Testis (tissue), 3 donors: ENCODE results near the gene DGKZ. TPM values are rescaled to one million over a fixed set of nuclear protein-coding genes. Genes with fewer than 3 reads are reported as not detected.
"Not testable (repeated sequence)": the region's sequence is repeated elsewhere in the genome, so short reads cannot be mapped to it uniquely, and the experiment has no call there.

Experiments used
- DNase-seq: peaks from one replicate; pipeline ENCODE4 v3.0.0-alpha.2; 2019
- H3K27ac ChIP-seq, 2 donors: fragments of 200-600 bp; sonication (generic); one replicate each; pipeline ENCODE4 v1.5.1; 2019
- H3K27me3 ChIP-seq: fragments of 200-600 bp; sonication (generic); one replicate; pipeline ENCODE4 v1.5.1; 2019
- H3K36me3 ChIP-seq: fragments of 200-600 bp; sonication (generic); one replicate; pipeline ENCODE4 v1.5.1; 2017; ENCODE audit warnings: low read depth; ENCODE audit errors: missing control alignments
- H3K4me1 ChIP-seq: fragments of 200-600 bp; sonication (generic); one replicate; pipeline ENCODE4 v1.5.1; 2019
- H3K4me3 ChIP-seq, 2 donors: fragments of 200-600 bp; sonication (generic); one replicate each; pipeline ENCODE4 v1.5.1; 2017 to 2019
- H3K9me3 ChIP-seq: fragments of 200-600 bp; sonication (generic); one replicate; pipeline ENCODE4 v1.5.1; 2017
- POLR2A ChIP-seq: fragments of 450-650 bp; IDR thresholded peaks from one replicate; pipeline ENCODE4 v1.6.1; 2017; ENCODE audit warnings: antibody characterized with exemption, mild to moderate bottlenecking, moderate library complexity
- WGBS, 2 donors: methylation state at CpG; one replicate each; pipeline ENCODE4 v1.1.5; 2018; 5-methylcytosine and 5-hydroxymethylcytosine counted together
- intact Hi-C: fragments of 100-400 bp; cut with DNase I; formaldehyde crosslinking; loops from one replicate; pipeline ENCODE4 v1.15.1; 2023; ENCODE audit warnings: low total_unique reads
- polyA plus RNA-seq: library from polyadenylated mRNA; stranded (reverse); fragments of 350-450 nt; fragmentation: Illumina TruSeq; extraction: RNeasy Lipid Tissue Mini Kit (QIAGEN cat#74804); gene quantifications from one replicate; pipeline ENCODE4 v1.2.3, GENCODE V29; 2014; ENCODE audit warnings: low read depth, low replicate concordance; ENCODE audit not compliant: insufficient read depth
- total RNA-seq, 2 donors: library from RNA; depleted of rRNA; stranded (reverse); fragments of >200 nt; gene quantifications; one replicate each; pipeline ENCODE4 v1.2.3, GENCODE V29; 2016
- TF ChIP-seq, protein P1 (sequence below), 3 experiments: fragments of 450-650 bp in 2 of 3; fragments of 200-600 bp in 1 of 3; sonication (generic) in 1 of 3; IDR thresholded peaks; one replicate each; pipeline ENCODE4 v1.5.1; 2016 to 2019; ENCODE audit warnings: antibody characterized with exemption in 3 of 3, mild to moderate bottlenecking in 2 of 3, moderate library complexity in 1 of 3

Gene DGKZ
- total and polyA plus RNA-seq, 3 donors from 2014 or later: 33.8 to 104 (median 67.2) TPM

DNA sequence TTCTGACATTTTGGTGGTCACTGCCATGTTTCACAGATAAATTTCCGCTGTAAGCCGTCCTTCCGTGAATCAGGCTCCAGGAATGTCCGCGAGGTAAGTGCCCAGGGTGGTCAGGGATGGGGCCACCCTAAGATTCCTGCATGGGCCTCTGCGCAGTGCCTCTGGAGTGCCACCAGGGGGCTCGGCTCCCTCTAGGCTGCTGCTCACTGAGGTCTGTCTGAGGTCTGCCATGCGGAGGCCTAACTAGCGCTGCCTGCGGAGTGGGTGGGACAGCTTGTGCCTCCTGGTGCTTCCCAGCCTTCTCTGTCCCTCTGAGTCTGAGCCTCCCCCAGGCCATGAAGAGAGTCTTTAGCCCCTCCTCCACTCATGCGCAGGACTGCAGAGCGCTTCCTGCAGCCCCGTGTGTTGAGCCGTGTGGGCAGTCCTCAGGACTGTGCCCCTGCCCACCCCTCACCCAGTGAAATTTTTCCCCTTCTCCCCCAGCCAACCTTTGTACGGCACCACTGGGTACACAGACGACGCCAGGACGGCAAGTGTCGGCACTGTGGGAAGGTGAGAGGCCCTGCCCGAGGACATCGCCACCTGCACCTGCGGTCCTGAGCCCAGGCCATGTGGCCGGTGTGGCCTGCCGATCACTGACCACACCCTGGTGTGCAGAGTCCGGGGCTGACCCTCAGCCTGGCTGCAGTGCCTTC, 22.3 kb downstream of the DGKZ start:
- TF ChIP-seq POLR2A: no peak
- TF ChIP-seq, protein P1, sequence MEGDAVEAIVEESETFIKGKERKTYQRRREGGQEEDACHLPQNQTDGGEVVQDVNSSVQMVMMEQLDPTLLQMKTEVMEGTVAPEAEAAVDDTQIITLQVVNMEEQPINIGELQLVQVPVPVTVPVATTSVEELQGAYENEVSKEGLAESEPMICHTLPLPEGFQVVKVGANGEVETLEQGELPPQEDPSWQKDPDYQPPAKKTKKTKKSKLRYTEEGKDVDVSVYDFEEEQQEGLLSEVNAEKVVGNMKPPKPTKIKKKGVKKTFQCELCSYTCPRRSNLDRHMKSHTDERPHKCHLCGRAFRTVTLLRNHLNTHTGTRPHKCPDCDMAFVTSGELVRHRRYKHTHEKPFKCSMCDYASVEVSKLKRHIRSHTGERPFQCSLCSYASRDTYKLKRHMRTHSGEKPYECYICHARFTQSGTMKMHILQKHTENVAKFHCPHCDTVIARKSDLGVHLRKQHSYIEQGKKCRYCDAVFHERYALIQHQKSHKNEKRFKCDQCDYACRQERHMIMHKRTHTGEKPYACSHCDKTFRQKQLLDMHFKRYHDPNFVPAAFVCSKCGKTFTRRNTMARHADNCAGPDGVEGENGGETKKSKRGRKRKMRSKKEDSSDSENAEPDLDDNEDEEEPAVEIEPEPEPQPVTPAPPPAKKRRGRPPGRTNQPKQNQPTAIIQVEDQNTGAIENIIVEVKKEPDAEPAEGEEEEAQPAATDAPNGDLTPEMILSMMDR (IDR thresholded peaks at IDR 0.05): peak; percentile 55 to 81 (median 64)
- Histone ChIP-seq H3K36me3 (no peaks in the 10 kb centered on the region), H3K27me3 (no peaks in the 10 kb centered on the region), H3K9me3 (no peaks in the 10 kb centered on the region), H3K4me1 (peaks cover 11% of the 10 kb centered on the region), H3K4me3 (no peak overlapping the region), H3K27ac (no peak overlapping the region)
- 72 to 73% methylated on average over 15 to 25 of the region's 25 CpGs for WGBS, 2 donors
- intact Hi-C loops: no loop called here
- peak; percentile 70 for DNase-seq

DNA sequence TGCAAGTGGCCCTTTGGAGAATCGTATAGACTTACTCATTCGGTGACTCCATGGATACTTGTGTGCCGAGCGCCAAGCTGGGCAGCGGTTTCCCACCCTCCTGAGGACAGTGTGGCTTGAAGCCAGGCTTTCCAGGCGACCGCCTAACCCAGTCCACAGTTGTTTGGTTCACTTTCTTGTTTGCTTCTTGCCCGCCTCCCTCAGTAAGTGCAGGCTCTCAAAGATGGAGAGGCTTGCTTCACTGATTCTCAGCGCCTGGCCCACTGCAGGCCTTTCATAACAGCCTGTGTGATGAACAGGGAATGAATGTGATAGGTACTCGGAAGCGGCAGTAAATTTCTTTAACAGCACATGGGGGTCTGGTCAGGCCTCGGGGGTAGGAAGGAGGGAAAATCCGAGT, 23.0 kb downstream of the DGKZ start:
- H3K4me3 ChIP-seq: no peak overlapping the region
- no peaks in the 10 kb centered on the region for H3K27me3 ChIP-seq
- no peak overlapping the region for H3K27ac ChIP-seq
- DNase-seq: no peak
- no peaks in the 10 kb centered on the region for H3K9me3 ChIP-seq
- TF ChIP-seq POLR2A: no peak
- TF ChIP-seq, protein P1 (IDR thresholded peaks at IDR 0.05): no peak
- intact Hi-C loops: no loop called here
- WGBS, 2 donors: 90% methylated on average over 8 to 13 of the region's 13 CpGs
- peaks cover 11% of the 10 kb centered on the region for H3K4me1 ChIP-seq
- no peaks in the 10 kb centered on the region for H3K36me3 ChIP-seq

DNA sequence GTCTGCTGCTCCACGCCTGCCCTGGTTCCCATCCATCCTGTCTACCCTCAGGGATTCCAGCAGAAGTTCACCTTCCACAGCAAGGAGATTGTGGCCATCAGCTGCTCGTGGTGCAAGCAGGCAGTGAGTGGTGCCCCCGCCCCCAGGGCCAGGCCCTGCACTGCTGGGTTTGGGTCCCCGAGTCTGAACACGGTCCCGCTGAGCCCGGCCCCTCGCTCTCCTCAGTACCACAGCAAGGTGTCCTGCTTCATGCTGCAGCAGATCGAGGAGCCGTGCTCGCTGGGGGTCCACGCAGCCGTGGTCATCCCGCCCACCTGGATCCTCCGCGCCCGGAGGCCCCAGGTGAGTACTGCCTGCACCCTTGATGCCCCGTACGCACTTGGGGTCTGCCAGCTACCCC, 24.0 kb downstream of the DGKZ start:
- H3K27me3 ChIP-seq, intact Hi-C loops, DNase-seq, H3K27ac ChIP-seq, H3K4me3 ChIP-seq, H3K36me3 ChIP-seq, H3K9me3 ChIP-seq: not testable (repeated sequence)
- H3K4me1 ChIP-seq: peaks cover 11% of the 10 kb centered on the region
- WGBS, 2 donors: 87 to 96% methylated on average over 3 to 19 of the region's 19 CpGs

DNA sequence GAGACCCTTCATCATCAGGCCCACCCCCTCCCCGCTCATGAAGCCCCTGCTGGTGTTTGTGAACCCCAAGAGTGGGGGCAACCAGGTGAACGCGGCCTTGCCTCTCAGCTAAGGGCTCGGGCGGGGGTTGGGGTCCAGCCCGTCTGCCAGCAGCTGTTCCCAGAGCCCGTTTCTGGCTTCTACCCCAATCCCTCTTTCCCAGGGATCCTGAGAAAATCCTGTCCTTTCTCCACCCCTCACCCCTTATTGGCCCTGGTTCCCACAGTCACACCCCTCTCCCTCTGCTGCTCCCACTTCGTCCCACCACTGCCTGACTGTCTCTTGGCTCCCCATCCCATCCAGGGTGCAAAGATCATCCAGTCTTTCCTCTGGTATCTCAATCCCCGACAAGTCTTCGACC, 24.8 kb downstream of the DGKZ start:
- Histone ChIP-seq H3K27me3 (no peaks in the 10 kb centered on the region), H3K4me1 (peaks cover 9% of the 10 kb centered on the region), H3K9me3 (no peaks in the 10 kb centered on the region), H3K36me3 (no peaks in the 10 kb centered on the region), H3K27ac (no peak overlapping the region), H3K4me3 (no peak overlapping the region)
- WGBS, 2 donors: 81 to 86% methylated on average over 6 to 10 of the region's 10 CpGs
- TF ChIP-seq, protein P1 (IDR thresholded peaks at IDR 0.05): no peak
- TF ChIP-seq POLR2A: no peak
- no peak for DNase-seq
- intact Hi-C loops: no loop called here

DNA sequence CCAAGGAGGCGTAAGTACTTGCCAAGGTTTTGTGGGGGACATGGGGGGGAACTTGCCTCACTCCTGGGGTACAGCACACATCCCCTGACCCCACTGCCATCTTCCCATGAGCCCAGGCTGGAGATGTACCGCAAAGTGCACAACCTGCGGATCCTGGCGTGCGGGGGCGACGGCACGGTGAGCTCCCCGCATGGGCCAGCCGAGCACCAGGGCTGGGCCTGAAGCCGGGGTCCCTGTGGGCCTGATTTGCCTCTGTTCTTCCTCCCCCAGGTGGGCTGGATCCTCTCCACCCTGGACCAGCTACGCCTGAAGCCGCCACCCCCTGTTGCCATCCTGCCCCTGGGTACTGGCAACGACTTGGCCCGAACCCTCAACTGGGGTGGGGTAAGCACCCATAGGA, 25.2 kb downstream of the DGKZ start:
- H3K4me3 ChIP-seq, H3K27ac ChIP-seq, intact Hi-C loops, H3K27me3 ChIP-seq, DNase-seq, H3K9me3 ChIP-seq, H3K36me3 ChIP-seq, H3K4me1 ChIP-seq: not testable (repeated sequence)
- WGBS, 2 donors: 93 to 100% methylated on average over 5 to 15 of the region's 15 CpGs
